Fibroblast of lung (primary cell): Measurements from ENCODE around the gene FAM114A1.

Source experiments
- EZH2 ChIP-seq: IDR thresholded peaks from 2 replicates; pipeline ENCODE4 v1.5.1; 2012; ENCODE audit warnings: low read length, control low read depth, mild to moderate bottlenecking; ENCODE audit errors: missing control alignments
- TF ChIP-seq, protein P1 (sequence below), 2 donors: IDR thresholded peaks in 1 of 2; conservative IDR thresholded peaks in 1 of 2; 1 replicate in 1 of 2; 2 replicates in 1 of 2; pipeline ENCODE4 v1.5.1; 2011 to 2012; ENCODE audit warnings: low read length in 2 of 2, control low read depth in 1 of 2, inconsistent platforms in 1 of 2, low read depth in 1 of 2, mild to moderate bottlenecking in 1 of 2

DNA sequence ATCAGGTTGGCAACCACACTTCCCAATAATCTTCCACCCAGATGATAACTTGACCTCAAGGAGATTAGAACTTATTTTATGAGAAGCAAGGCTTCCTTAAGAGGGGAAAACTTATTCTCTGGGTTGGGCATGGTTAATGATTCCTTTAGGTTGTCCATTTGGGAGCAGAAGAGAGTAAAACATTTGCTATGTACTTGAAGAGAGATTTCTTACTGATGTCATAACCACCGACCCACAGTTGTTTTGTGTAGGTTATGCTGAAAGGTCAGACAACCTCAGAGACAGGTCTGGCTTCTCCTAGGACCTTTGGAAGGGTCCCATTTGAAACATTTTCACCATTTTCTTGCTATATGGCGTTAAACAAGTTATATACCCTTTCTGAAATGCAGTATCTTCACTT lies 56.1 kb downstream of the FAM114A1 start:
- TF ChIP-seq, protein P1, sequence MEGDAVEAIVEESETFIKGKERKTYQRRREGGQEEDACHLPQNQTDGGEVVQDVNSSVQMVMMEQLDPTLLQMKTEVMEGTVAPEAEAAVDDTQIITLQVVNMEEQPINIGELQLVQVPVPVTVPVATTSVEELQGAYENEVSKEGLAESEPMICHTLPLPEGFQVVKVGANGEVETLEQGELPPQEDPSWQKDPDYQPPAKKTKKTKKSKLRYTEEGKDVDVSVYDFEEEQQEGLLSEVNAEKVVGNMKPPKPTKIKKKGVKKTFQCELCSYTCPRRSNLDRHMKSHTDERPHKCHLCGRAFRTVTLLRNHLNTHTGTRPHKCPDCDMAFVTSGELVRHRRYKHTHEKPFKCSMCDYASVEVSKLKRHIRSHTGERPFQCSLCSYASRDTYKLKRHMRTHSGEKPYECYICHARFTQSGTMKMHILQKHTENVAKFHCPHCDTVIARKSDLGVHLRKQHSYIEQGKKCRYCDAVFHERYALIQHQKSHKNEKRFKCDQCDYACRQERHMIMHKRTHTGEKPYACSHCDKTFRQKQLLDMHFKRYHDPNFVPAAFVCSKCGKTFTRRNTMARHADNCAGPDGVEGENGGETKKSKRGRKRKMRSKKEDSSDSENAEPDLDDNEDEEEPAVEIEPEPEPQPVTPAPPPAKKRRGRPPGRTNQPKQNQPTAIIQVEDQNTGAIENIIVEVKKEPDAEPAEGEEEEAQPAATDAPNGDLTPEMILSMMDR (conservative IDR thresholded peaks at IDR 0.05 in 1 of 2, IDR thresholded peaks at IDR 0.05 in 1 of 2; ENCODE audit: low read depth in 1 of 2, low read length in 2 of 2), result no peak
- no peak for TF ChIP-seq EZH2
